NB4 (cell line): ENCODE results near the gene PLAGL2.

Experiments
- CTCF ChIP-seq: IDR thresholded peaks from one replicate; pipeline ENCODE4 v1.5.1; 2012; ENCODE audit warnings: low read depth, low read length
- MAX ChIP-seq: IDR thresholded peaks from 2 replicates; pipeline ENCODE4 v1.6.1; 2011; ENCODE audit warnings: low read depth, low read length
- POLR2A ChIP-seq: IDR thresholded peaks from 2 replicates; pipeline ENCODE4 v1.6.1; 2011; ENCODE audit warnings: mild to moderate bottlenecking; ENCODE audit not compliant: insufficient read length; ENCODE audit errors: extremely low read depth

- TF ChIP-seq CTCF (no peak), POLR2A (no peak), MAX (no peak)
Observed at GRCh38 chr20:32186506-32186905, 21.0 kb downstream of the PLAGL2 start.
